SH-SY5Y (cell line): ENCODE results near the gene MYL11.

ENCODE experiments used
- GATA2 ChIP-seq: IDR thresholded peaks from 2 replicates; pipeline ENCODE4 v1.6.1; 2011; ENCODE audit warnings: mild to moderate bottlenecking, low read depth, low read length
- GATA3 ChIP-seq: IDR thresholded peaks from 2 replicates; pipeline ENCODE4 v1.6.1; 2011; ENCODE audit warnings: low read depth, mild to moderate bottlenecking, low read length, moderate library complexity

DNA sequence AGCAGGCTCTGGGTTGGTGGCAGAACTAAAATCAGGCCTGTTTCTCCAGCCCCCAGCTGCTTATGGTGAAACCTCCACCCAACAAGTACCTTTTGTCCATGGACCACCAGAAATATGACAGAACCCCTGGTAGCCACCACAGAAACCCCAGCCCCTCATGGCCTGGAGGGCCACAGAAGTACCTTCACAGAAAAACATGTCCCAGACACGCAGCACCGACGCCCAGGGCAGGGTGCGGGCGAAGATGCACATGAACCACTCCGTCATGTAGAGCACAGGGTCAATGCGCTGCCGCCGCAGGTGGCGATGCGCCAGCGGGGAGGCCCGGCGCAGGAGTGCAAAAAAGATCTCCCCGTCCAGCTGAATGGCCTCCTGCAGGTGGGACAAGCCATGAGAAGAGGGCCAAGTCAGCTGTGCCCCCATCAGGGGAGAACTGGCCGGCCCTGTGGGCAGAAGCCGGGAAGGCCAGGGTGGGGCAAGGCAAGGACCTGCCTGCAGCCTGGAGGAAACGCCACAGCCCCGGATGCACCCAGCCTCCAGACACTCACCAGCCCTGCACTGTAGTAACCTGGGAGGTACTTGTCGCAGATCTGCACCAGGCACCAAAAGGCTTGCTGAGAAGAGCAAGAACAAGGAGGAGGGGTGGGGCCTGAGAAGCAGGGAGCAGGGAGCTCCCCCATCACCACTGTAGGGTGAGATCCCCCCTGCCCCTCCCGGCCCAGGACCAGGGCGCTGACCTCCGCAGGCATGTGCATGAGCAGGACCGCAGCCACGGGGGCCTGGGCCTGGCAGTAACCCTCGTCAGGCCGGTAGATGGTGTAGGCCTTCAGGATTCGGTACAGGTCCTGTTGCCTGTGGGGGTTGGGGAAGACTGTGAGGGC lies 15.4 kb upstream of the MYL11 start:
- TF ChIP-seq GATA3, result no peak
- TF ChIP-seq GATA2, result no peak
